Mammary epithelial cell (primary cell): Measurements from ENCODE around the gene CACNA2D4.

Source experiments
- EZH2 ChIP-seq: IDR thresholded peaks from 2 replicates; pipeline ENCODE4 v1.6.1; 2012; ENCODE audit warnings: low read length, inconsistent platforms, borderline replicate concordance
- TF ChIP-seq, protein P1 (sequence below), 2 donors: IDR thresholded peaks in 1 of 2; conservative IDR thresholded peaks in 1 of 2; 2 replicates each; pipeline ENCODE4 v1.5.1; 2011 to 2012; ENCODE audit warnings: inconsistent platforms in 2 of 2, low read length in 2 of 2, mild to moderate bottlenecking in 2 of 2, control low read depth in 1 of 2, low read depth in 1 of 2; ENCODE audit not compliant: insufficient read depth in 1 of 2; ENCODE audit errors: extremely low read depth in 1 of 2

DNA sequence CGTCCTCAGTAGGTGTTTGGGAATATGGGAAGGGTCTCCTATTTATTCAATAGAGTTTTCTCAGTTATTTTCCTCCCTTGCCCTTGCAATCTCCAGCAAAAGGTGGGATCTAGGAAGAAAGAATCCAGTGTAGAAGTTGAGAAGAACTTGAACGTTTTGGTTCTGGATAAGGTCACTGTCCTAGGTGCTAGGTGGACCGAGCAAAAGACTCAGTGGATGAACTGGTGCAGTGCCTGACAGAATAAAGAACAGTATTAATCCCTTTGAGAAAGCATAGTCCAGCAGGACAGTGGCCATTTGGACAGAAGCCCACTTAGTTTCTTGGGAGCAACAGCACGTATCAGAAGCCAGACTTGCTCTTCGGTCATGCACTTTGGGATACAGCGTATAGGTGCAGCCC lies 130.7 kb downstream of the CACNA2D4 start:
- no peak for TF ChIP-seq EZH2
- TF ChIP-seq, protein P1, sequence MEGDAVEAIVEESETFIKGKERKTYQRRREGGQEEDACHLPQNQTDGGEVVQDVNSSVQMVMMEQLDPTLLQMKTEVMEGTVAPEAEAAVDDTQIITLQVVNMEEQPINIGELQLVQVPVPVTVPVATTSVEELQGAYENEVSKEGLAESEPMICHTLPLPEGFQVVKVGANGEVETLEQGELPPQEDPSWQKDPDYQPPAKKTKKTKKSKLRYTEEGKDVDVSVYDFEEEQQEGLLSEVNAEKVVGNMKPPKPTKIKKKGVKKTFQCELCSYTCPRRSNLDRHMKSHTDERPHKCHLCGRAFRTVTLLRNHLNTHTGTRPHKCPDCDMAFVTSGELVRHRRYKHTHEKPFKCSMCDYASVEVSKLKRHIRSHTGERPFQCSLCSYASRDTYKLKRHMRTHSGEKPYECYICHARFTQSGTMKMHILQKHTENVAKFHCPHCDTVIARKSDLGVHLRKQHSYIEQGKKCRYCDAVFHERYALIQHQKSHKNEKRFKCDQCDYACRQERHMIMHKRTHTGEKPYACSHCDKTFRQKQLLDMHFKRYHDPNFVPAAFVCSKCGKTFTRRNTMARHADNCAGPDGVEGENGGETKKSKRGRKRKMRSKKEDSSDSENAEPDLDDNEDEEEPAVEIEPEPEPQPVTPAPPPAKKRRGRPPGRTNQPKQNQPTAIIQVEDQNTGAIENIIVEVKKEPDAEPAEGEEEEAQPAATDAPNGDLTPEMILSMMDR (conservative IDR thresholded peaks at IDR 0.05 in 1 of 2, IDR thresholded peaks at IDR 0.05 in 1 of 2; ENCODE audit: extremely low read depth in 1 of 2, insufficient read depth in 1 of 2, low read depth in 1 of 2, low read length in 2 of 2) = no peak
